Activated naive CD4-positive, alpha-beta T cell treated with anti-CD3 and anti-CD28 coated beads for 36 hours (primary cell): ENCODE measurements around the gene SPANXD. TPM values are rescaled to one million over a fixed set of nuclear protein-coding genes. Genes with fewer than 3 reads are reported as not detected.
"Not testable (repeated sequence)": the region's sequence is repeated elsewhere in the genome, so short reads cannot be mapped to it uniquely, and the experiment has no call there.

Experiments
- CTCF ChIA-PET: fragments of 350-600 bp; sonication (Branson Sonifier 250); formaldehyde crosslinking; loops from one replicate; lab custom pipeline; 2021; ENCODE audit warnings: antibody characterized with exemption; lab: Charles Lee
- DNase-seq: peaks from one replicate; pipeline ENCODE4 v3.0.0-alpha.2; 2020
- H3K27ac Mint-ChIP-seq: one replicate; pipeline ENCODE4 v1.8.0; 2021; ENCODE audit warnings: mild to moderate bottlenecking, mixed read lengths
- H3K27me3 Mint-ChIP-seq: one replicate; pipeline ENCODE4 v1.8.0; 2021; ENCODE audit warnings: low read depth, mixed read lengths
- H3K36me3 Mint-ChIP-seq: one replicate; pipeline ENCODE4 v1.8.0; 2021; ENCODE audit warnings: low read depth, mixed read lengths
- H3K4me1 Mint-ChIP-seq: one replicate; pipeline ENCODE4 v1.8.0; 2021; ENCODE audit warnings: low read depth, mixed read lengths
- H3K4me3 Mint-ChIP-seq: one replicate; pipeline ENCODE4 v1.8.0; 2021; ENCODE audit warnings: mild to moderate bottlenecking, moderate library complexity, mixed read lengths
- H3K9me3 Mint-ChIP-seq: one replicate; pipeline ENCODE4 v1.8.0; 2021; ENCODE audit warnings: mixed read lengths
- intact Hi-C: fragments of 100-400 bp; cut with micrococcal nuclease; formaldehyde crosslinking; loops from one replicate; pipeline ENCODE4 v1.15.1; 2023
- total RNA-seq, 2 experiments: library from RNA; stranded (reverse); gene quantifications; one replicate each; pipeline ENCODE4 v1.2.3, GENCODE V29; 2021

SPANXD gene
- not detected for total RNA-seq

GRCh38 chrX:141698639-141699038 is at the start of gene SPANXD:
TSS of gene SPANXD (minus strand) at chrX:141698739. CDS start at chrX:141698405, 334 bp downstream.
- H3K27me3 Mint-ChIP-seq, CTCF ChIA-PET, H3K36me3 Mint-ChIP-seq, H3K4me1 Mint-ChIP-seq, H3K4me3 Mint-ChIP-seq, H3K27ac Mint-ChIP-seq, H3K9me3 Mint-ChIP-seq, DNase-seq, intact Hi-C loops: not testable (repeated sequence)

GRCh38 chrX:141742666-141743065 is 44.1 kb upstream of the SPANXD start:
- DNase-seq: no peak
- Mint-ChIP-seq H3K27ac (no peak overlapping the region), H3K4me1 (no peaks in the 10 kb centered on the region), H3K9me3 (no peaks in the 10 kb centered on the region), H3K27me3 (no peaks in the 10 kb centered on the region), H3K4me3 (no peak overlapping the region), H3K36me3 (no peaks in the 10 kb centered on the region)
- intact Hi-C loops: no loop called here
- CTCF ChIA-PET: no interaction called here

GRCh38 chrX:141736656-141737055 is 38.1 kb upstream of the SPANXD start:
- Mint-ChIP-seq H3K27me3 (no peaks in the 10 kb centered on the region), H3K27ac (no peak overlapping the region), H3K36me3 (no peaks in the 10 kb centered on the region), H3K4me1 (no peaks in the 10 kb centered on the region), H3K4me3 (no peak overlapping the region), H3K9me3 (no peaks in the 10 kb centered on the region)
- CTCF ChIA-PET: no interaction called here
- intact Hi-C loops: no loop called here
- DNase-seq: no peak

- no peak for DNase-seq
- no peak overlapping the region for H3K4me3 Mint-ChIP-seq
- no peak overlapping the region for H3K27ac Mint-ChIP-seq
- H3K36me3 Mint-ChIP-seq: no peaks in the 10 kb centered on the region
- CTCF ChIA-PET: no interaction called here
- no peaks in the 10 kb centered on the region for H3K4me1 Mint-ChIP-seq
- H3K9me3 Mint-ChIP-seq: no peaks in the 10 kb centered on the region
- no peaks in the 10 kb centered on the region for H3K27me3 Mint-ChIP-seq
- intact Hi-C loops: no loop called here
Measured at GRCh38 chrX:141733371-141733770, 34.8 kb upstream of the SPANXD start.

- CTCF ChIA-PET: no interaction called here
- no peak for DNase-seq
- Mint-ChIP-seq H3K27me3 (no peaks in the 10 kb centered on the region), H3K36me3 (no peaks in the 10 kb centered on the region), H3K27ac (no peak overlapping the region), H3K4me1 (no peaks in the 10 kb centered on the region), H3K4me3 (no peak overlapping the region), H3K9me3 (no peaks in the 10 kb centered on the region)
- intact Hi-C loops: no loop called here
Measured at GRCh38 chrX:141732031-141732430, 33.5 kb upstream of the SPANXD start.

- Mint-ChIP-seq H3K27me3 (no peaks in the 10 kb centered on the region), H3K27ac (no peak overlapping the region), H3K4me1 (no peaks in the 10 kb centered on the region), H3K36me3 (no peaks in the 10 kb centered on the region), H3K9me3 (no peaks in the 10 kb centered on the region), H3K4me3 (no peak overlapping the region)
- DNase-seq: no peak
- intact Hi-C loops: no loop called here
- CTCF ChIA-PET: interaction anchor here (0.8 kb wide), 1 partner anchor 795 kb away, joined by 7 read pairs; no protein-coding TSS in a partner anchor
Measured at GRCh38 chrX:141724186-141724585, 25.6 kb upstream of the SPANXD start.

GRCh38 chrX:141714680-141715079 is 16.1 kb upstream of the SPANXD start:
- no peak for DNase-seq
- H3K36me3 Mint-ChIP-seq: no peaks in the 10 kb centered on the region
- intact Hi-C loops: no loop called here
- no peak overlapping the region for H3K4me3 Mint-ChIP-seq
- no peak overlapping the region for H3K27ac Mint-ChIP-seq
- CTCF ChIA-PET: interaction anchor here (0.8 kb wide), 1 partner anchor 99 kb away, joined by 3 read pairs; no protein-coding TSS in a partner anchor
- no peaks in the 10 kb centered on the region for H3K9me3 Mint-ChIP-seq
- no peaks in the 10 kb centered on the region for H3K4me1 Mint-ChIP-seq
- H3K27me3 Mint-ChIP-seq: no peaks in the 10 kb centered on the region

- no peak for DNase-seq
- Mint-ChIP-seq H3K27me3 (no peaks in the 10 kb centered on the region), H3K36me3 (no peaks in the 10 kb centered on the region), H3K4me1 (no peaks in the 10 kb centered on the region), H3K27ac (no peak overlapping the region), H3K9me3 (no peaks in the 10 kb centered on the region), H3K4me3 (no peak overlapping the region)
- intact Hi-C loops: no loop called here
- CTCF ChIA-PET: interaction anchor here (0.7 kb wide), 1 partner anchor 86 kb away, joined by 4 read pairs; no protein-coding TSS in a partner anchor
Measured at GRCh38 chrX:141701072-141701471, 2.5 kb upstream of the SPANXD start.

GRCh38 chrX:141673946-141674345 is 24.6 kb downstream of the SPANXD start:
- CTCF ChIA-PET: no interaction called here
- no peaks in the 10 kb centered on the region for H3K4me1 Mint-ChIP-seq
- no peak for DNase-seq
- no peaks in the 10 kb centered on the region for H3K27me3 Mint-ChIP-seq
- H3K9me3 Mint-ChIP-seq: no peaks in the 10 kb centered on the region
- H3K27ac Mint-ChIP-seq: no peak overlapping the region
- no peaks in the 10 kb centered on the region for H3K36me3 Mint-ChIP-seq
- intact Hi-C loops: no loop called here
- H3K4me3 Mint-ChIP-seq: no peak overlapping the region

- H3K4me3 Mint-ChIP-seq: no peak overlapping the region
- DNase-seq: no peak
- peaks cover 1% of the 10 kb centered on the region for H3K36me3 Mint-ChIP-seq
- no peaks in the 10 kb centered on the region for H3K4me1 Mint-ChIP-seq
- H3K27ac Mint-ChIP-seq: no peak overlapping the region
- H3K9me3 Mint-ChIP-seq: no peaks in the 10 kb centered on the region
- no peaks in the 10 kb centered on the region for H3K27me3 Mint-ChIP-seq
- CTCF ChIA-PET: no interaction called here
- intact Hi-C loops: no loop called here
Measured at GRCh38 chrX:141669689-141670088, 28.9 kb downstream of the SPANXD start.

GRCh38 chrX:141668371-141668770 is 30.2 kb downstream of the SPANXD start:
- Mint-ChIP-seq H3K4me3 (no peak overlapping the region), H3K9me3 (no peaks in the 10 kb centered on the region), H3K36me3 (peaks cover 1% of the 10 kb centered on the region), H3K27me3 (no peaks in the 10 kb centered on the region), H3K27ac (no peak overlapping the region), H3K4me1 (no peaks in the 10 kb centered on the region)
- CTCF ChIA-PET: no interaction called here
- no peak for DNase-seq
- intact Hi-C loops: no loop called here

- Mint-ChIP-seq H3K27me3 (no peaks in the 10 kb centered on the region), H3K4me3 (no peak overlapping the region), H3K27ac (no peak overlapping the region), H3K36me3 (peaks cover 1% of the 10 kb centered on the region), H3K9me3 (no peaks in the 10 kb centered on the region), H3K4me1 (no peaks in the 10 kb centered on the region)
- CTCF ChIA-PET: no interaction called here
- no peak for DNase-seq
- intact Hi-C loops: no loop called here
Measured at GRCh38 chrX:141662781-141663180, 35.8 kb downstream of the SPANXD start.

GRCh38 chrX:141652286-141652685 is 46.3 kb downstream of the SPANXD start:
- intact Hi-C loops: no loop called here
- DNase-seq: no peak
- Mint-ChIP-seq H3K4me1 (no peaks in the 10 kb centered on the region), H3K36me3 (no peaks in the 10 kb centered on the region), H3K9me3 (no peaks in the 10 kb centered on the region), H3K27me3 (no peaks in the 10 kb centered on the region), H3K27ac (no peak overlapping the region), H3K4me3 (no peak overlapping the region)
- CTCF ChIA-PET: no interaction called here
